Sigmoid colon (tissue), 7 donors: Measurements from ENCODE around the gene DGAT2L6. TPM values are rescaled to one million over a fixed set of nuclear protein-coding genes. Genes with fewer than 3 reads are reported as not detected.
"Not testable (repeated sequence)": the region's sequence is repeated elsewhere in the genome, so short reads cannot be mapped to it uniquely, and the experiment has no call there.

Source experiments
- DNase-seq: peaks from one replicate; pipeline ENCODE4 v3.0.0-alpha.2; 2019
- H3K27ac ChIP-seq, 4 donors: fragments of 200-600 bp; sonication (generic); one replicate each; pipeline ENCODE4 v1.5.1; 2016 to 2019; ENCODE audit warnings: mild to moderate bottlenecking in 1 of 4
- H3K27me3 ChIP-seq, 3 donors: fragments of 200-600 bp; sonication (generic); one replicate each; pipeline ENCODE4 v1.5.1; 2019; ENCODE audit warnings: mild to moderate bottlenecking in 1 of 3
- H3K36me3 ChIP-seq, 4 donors: fragments of 200-600 bp; sonication (generic); one replicate each; pipeline ENCODE4 v1.5.1; 2016 to 2019
- H3K4me1 ChIP-seq, 4 donors: fragments of 200-600 bp; sonication (generic); one replicate each; pipeline ENCODE4 v1.5.1; 2017 to 2019
- H3K4me3 ChIP-seq, 4 donors: fragments of 200-600 bp; sonication (generic); one replicate each; pipeline ENCODE4 v1.5.1; 2017 to 2019; ENCODE audit warnings: mild to moderate bottlenecking in 2 of 4, moderate library complexity in 1 of 4
- H3K9me3 ChIP-seq, 4 donors: fragments of 200-600 bp in 3 of 4; sonication (generic) in 3 of 4; one replicate each; pipeline versions ENCODE4 v1.5.1 to v1.6.1; 2013 to 2019
- EP300 ChIP-seq, 4 donors: sonication (generic); formaldehyde crosslinking; IDR thresholded peaks; one replicate each; pipeline ENCODE4 v1.6.1; 2017; ENCODE audit warnings: antibody characterized with exemption in 4 of 4
- POLR2A ChIP-seq, 2 donors: fragments of 450-650 bp; IDR thresholded peaks; one replicate each; pipeline ENCODE4 v1.6.1; 2016; ENCODE audit warnings: antibody characterized with exemption in 2 of 2, mild to moderate bottlenecking in 2 of 2, moderate library complexity in 2 of 2
- POLR2AphosphoS5 ChIP-seq, 4 donors: sonication (generic); formaldehyde crosslinking; IDR thresholded peaks; one replicate each; pipeline ENCODE4 v1.6.1; 2017; ENCODE audit warnings: antibody characterized with exemption in 4 of 4
- WGBS, 2 donors: extraction: QIAGEN DNeasy Blood & Tissue Kit; methylation state at CpG; one replicate each; pipeline ENCODE4 v1.1.7; 2013; 5-methylcytosine and 5-hydroxymethylcytosine counted together
- intact Hi-C: fragments of 100-400 bp; cut with DNase I; formaldehyde crosslinking; loops from one replicate; pipeline ENCODE4 v1.15.1; 2023
- polyA plus RNA-seq, 3 donors: library from polyadenylated mRNA; stranded (reverse); fragments of 200-250 nt; gene quantifications; one replicate each; pipeline ENCODE4 v1.2.3, GENCODE V29; 2013
- total RNA-seq, 4 donors: library from RNA; depleted of rRNA; stranded (reverse); fragments of >200 nt; gene quantifications; one replicate each; pipeline ENCODE4 v1.1.0, GENCODE V29; 2016
- TF ChIP-seq, protein P1 (sequence below), 4 experiments: fragments of 450-650 bp in 3 of 4; fragments of 200-600 bp in 1 of 4; IDR thresholded peaks; one replicate each; pipeline ENCODE4 v1.5.1; 2016 to 2019; ENCODE audit warnings: antibody characterized with exemption in 4 of 4, mild to moderate bottlenecking in 3 of 4, moderate library complexity in 2 of 4
- donor health status: healthy with polysubstance abuse.
- donor health status: Bipolar disorder and iron deficiency.
- donor health status: healthy.

Gene DGAT2L6
- total and polyA plus RNA-seq, 7 donors = not detected

DNA sequence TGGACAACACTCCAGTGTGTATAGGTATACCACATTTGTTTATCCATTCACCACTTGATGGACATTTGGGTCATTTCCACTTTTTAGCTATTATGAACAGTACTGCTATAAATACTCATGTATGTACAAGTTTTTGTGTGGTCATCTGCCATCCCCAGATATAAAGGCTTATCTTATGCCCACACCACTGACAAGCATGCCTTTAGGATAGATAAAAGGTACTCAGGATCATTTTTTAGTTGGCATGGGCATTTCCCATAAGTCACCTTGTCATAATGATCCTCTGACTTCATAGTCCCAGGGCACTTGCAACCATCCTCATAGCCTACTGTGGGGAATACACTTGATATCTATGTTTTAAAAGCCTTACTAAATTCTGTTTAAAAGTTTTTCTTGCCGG, 63.5 kb downstream of the DGAT2L6 start:
- no peak for DNase-seq
- Histone ChIP-seq H3K9me3 (no peaks in the 10 kb centered on the region), H3K36me3 (no peaks in the 10 kb centered on the region), H3K4me3 (no peak overlapping the region), H3K27me3 (no peaks in the 10 kb centered on the region), H3K27ac (no peak overlapping the region), H3K4me1 (no peaks in the 10 kb centered on the region)
- intact Hi-C loops = no loop called here
- WGBS, 2 donors = 97 to 100% methylated on average over 1 of the region's 1 CpG
- TF ChIP-seq, protein P1, sequence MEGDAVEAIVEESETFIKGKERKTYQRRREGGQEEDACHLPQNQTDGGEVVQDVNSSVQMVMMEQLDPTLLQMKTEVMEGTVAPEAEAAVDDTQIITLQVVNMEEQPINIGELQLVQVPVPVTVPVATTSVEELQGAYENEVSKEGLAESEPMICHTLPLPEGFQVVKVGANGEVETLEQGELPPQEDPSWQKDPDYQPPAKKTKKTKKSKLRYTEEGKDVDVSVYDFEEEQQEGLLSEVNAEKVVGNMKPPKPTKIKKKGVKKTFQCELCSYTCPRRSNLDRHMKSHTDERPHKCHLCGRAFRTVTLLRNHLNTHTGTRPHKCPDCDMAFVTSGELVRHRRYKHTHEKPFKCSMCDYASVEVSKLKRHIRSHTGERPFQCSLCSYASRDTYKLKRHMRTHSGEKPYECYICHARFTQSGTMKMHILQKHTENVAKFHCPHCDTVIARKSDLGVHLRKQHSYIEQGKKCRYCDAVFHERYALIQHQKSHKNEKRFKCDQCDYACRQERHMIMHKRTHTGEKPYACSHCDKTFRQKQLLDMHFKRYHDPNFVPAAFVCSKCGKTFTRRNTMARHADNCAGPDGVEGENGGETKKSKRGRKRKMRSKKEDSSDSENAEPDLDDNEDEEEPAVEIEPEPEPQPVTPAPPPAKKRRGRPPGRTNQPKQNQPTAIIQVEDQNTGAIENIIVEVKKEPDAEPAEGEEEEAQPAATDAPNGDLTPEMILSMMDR (IDR thresholded peaks at IDR 0.05) = no peak
- TF ChIP-seq POLR2AphosphoS5 (IDR thresholded peaks at IDR 0.05) (no peak), EP300 (IDR thresholded peaks at IDR 0.05) (no peak), POLR2A (IDR thresholded peaks at IDR 0.05) (no peak)

DNA sequence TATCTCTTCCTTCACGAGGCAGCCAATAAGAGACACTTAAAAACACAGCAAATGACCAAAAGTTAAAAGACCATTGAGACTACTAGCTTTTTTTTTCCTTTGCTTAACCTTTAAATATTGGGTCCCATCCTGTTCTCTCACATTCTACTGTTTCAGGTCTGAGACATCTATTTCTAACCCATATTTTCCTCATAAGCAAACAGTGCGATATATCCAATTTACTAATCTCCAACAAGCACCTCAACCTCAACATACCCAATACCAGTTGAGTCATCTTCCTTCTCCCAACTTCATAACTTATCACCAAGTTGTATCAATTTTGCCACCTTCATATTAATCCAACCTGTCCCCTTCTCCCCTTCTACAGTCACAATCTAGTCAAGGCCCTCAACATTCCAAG, 64.2 kb downstream of the DGAT2L6 start:
- Histone ChIP-seq H3K4me3 (no peak overlapping the region), H3K4me1 (no peaks in the 10 kb centered on the region), H3K36me3 (no peaks in the 10 kb centered on the region), H3K27ac (no peak overlapping the region), H3K9me3 (no peaks in the 10 kb centered on the region), H3K27me3 (no peaks in the 10 kb centered on the region)
- intact Hi-C loops = no loop called here
- 85 to 94% methylated on average over 2 of the region's 2 CpGs for WGBS, 2 donors
- no peak for DNase-seq
- no peak for TF ChIP-seq POLR2AphosphoS5 (IDR thresholded peaks at IDR 0.05)
- TF ChIP-seq POLR2A (IDR thresholded peaks at IDR 0.05) = no peak
- TF ChIP-seq, protein P1 (IDR thresholded peaks at IDR 0.05) = no peak
- no peak for TF ChIP-seq EP300 (IDR thresholded peaks at IDR 0.05)

DNA sequence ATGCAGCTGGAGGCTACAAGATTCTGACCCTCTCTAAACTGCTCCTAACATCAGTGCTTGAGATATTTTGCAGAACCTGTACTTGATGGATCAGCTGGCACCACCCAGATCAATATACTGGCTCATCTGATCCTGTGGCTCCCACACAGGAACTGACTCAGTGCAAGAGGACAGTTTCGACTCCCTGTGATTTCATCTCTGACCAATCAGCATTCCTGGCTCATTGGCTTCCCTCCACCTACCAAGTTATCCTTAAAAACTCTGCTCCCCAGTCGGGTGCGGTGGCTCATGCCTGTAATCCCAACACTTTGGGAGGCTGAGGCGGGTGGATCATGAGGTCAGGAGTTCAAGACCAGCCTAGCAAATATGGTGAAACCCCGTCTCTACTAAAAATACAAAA, 66.3 kb downstream of the DGAT2L6 start:
- H3K27ac ChIP-seq, H3K4me1 ChIP-seq, H3K27me3 ChIP-seq, DNase-seq, H3K9me3 ChIP-seq, H3K36me3 ChIP-seq, intact Hi-C loops, H3K4me3 ChIP-seq: not testable (repeated sequence)
- 87 to 89% methylated on average over 5 of the region's 5 CpGs for WGBS, 2 donors

DNA sequence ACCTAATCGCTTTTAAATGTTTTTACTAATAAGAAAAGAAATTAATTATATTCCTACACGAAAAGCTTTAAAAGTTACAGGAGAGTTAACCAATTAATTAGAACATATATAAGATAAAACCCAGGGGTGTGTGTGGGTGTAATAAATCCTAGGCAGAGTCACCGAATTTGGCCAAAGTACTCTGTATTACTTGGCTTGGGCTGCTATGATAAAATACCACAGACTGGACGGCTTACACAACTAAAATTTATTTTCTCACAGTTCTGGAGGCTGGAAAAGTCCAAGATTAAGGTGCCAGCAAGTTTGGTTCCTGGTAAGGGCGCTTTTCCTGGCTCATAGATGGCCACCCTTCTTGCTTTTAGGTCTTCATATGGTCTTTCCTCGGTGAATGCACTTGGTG, 67.6 kb downstream of the DGAT2L6 start:
- WGBS, 2 donors = 86 to 88% methylated on average over 6 of the region's 6 CpGs

DNA sequence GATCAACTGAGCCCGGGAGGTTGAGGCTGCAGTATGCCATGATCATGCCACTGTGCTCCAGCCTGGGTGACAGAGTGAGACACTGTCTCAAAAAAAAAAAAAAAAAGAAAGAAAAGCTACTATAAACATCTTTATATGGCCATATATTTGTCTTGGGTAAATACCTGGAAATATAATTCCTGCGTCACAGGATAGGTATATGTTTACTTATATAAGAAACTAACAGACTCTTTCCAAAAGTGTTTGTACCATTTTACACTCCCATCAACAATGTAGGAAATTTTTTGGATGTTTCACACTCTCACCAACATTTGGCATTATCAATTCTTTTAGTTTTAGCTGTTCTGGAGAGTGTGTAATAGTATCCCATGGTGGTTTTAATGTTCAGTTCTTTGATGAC, 70.0 kb downstream of the DGAT2L6 start:
- intact Hi-C loops = no loop called here
- no peaks in the 10 kb centered on the region for H3K36me3 ChIP-seq
- H3K9me3 ChIP-seq = no peaks in the 10 kb centered on the region
- no peak for DNase-seq
- 47 to 84% methylated on average over 2 of the region's 2 CpGs for WGBS, 2 donors
- no peak overlapping the region for H3K27ac ChIP-seq
- H3K27me3 ChIP-seq = no peaks in the 10 kb centered on the region
- H3K4me1 ChIP-seq = no peaks in the 10 kb centered on the region
- TF ChIP-seq, protein P1 (IDR thresholded peaks at IDR 0.05) = no peak
- TF ChIP-seq POLR2AphosphoS5 (IDR thresholded peaks at IDR 0.05) (no peak), POLR2A (IDR thresholded peaks at IDR 0.05) (no peak), EP300 (IDR thresholded peaks at IDR 0.05) (no peak)
- no peak overlapping the region for H3K4me3 ChIP-seq

More for the DNA sequence above, 67.6 kb downstream of the DGAT2L6 start:
- Histone ChIP-seq H3K4me1 (no peaks in the 10 kb centered on the region), H3K27ac (no peak overlapping the region), H3K27me3 (no peaks in the 10 kb centered on the region), H3K36me3 (no peaks in the 10 kb centered on the region), H3K9me3 (no peaks in the 10 kb centered on the region), H3K4me3 (no peak overlapping the region)
- DNase-seq = no peak
- intact Hi-C loops = no loop called here
- TF ChIP-seq POLR2A (IDR thresholded peaks at IDR 0.05) = no peak

DNA sequence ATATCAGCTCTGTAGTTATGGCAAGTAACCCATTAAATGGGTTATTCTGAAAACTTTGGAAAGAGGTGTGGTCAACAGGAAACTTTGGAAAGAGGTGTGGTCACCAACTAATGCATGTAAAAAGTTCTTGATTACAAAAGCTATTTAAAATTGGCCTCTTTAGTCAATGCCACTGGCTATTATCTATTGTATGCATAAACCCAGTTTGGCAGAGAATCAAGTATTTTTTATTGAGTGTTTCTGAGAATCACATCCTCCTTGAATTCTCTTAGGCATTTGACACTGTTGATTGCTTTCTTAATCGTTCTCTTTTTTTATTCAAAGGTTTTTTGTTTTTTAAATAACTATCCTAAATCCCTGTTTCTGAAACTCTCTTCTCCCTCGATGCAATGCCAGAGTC, 75.2 kb downstream of the DGAT2L6 start:
- no peaks in the 10 kb centered on the region for H3K36me3 ChIP-seq
- H3K4me1 ChIP-seq = no peaks in the 10 kb centered on the region
- no peak overlapping the region for H3K27ac ChIP-seq
- 76 to 82% methylated on average over 2 of the region's 2 CpGs for WGBS, 2 donors
- TF ChIP-seq POLR2AphosphoS5 (IDR thresholded peaks at IDR 0.05) (no peak), EP300 (IDR thresholded peaks at IDR 0.05) (no peak), POLR2A (IDR thresholded peaks at IDR 0.05) (no peak)
- TF ChIP-seq, protein P1 (IDR thresholded peaks at IDR 0.05) = no peak
- intact Hi-C loops = no loop called here
- H3K9me3 ChIP-seq = no peaks in the 10 kb centered on the region
- no peak overlapping the region for H3K4me3 ChIP-seq
- no peaks in the 10 kb centered on the region for H3K27me3 ChIP-seq
- no peak for DNase-seq
